Ishikawa (cell line): Measurements from ENCODE around the gene PRDM11.

ENCODE experiments used
- EGR1 ChIP-seq: IDR thresholded peaks from 2 replicates; pipeline ENCODE4 v1.6.1; 2012
- FOXM1 ChIP-seq: IDR thresholded peaks from 2 replicates; pipeline ENCODE4 v1.6.1; 2012; ENCODE audit warnings: low read depth, borderline replicate concordance
- MAX ChIP-seq: IDR thresholded peaks from 2 replicates; pipeline ENCODE4 v1.6.1; 2012
- NFIC ChIP-seq: IDR thresholded peaks from 2 replicates; pipeline ENCODE4 v1.6.1; 2012
- RAD21 ChIP-seq: IDR thresholded peaks from 2 replicates; pipeline ENCODE4 v1.6.1; 2012; ENCODE audit warnings: low read depth
- REST ChIP-seq: IDR thresholded peaks from 2 replicates; pipeline ENCODE4 v1.6.1; 2012; ENCODE audit warnings: low read depth, mild to moderate bottlenecking
- TAF1 ChIP-seq: IDR thresholded peaks from 2 replicates; pipeline ENCODE4 v1.6.1; 2012; ENCODE audit warnings: low read depth, mild to moderate bottlenecking
- TEAD4 ChIP-seq: IDR thresholded peaks from 2 replicates; pipeline ENCODE4 v1.6.1; 2012
- USF1 ChIP-seq: IDR thresholded peaks from 2 replicates; pipeline ENCODE4 v1.6.1; 2012
- YY1 ChIP-seq: IDR thresholded peaks from 2 replicates; pipeline ENCODE4 v1.6.1; 2012; ENCODE audit warnings: low read depth

- TF ChIP-seq RAD21: no peak
- no peak for TF ChIP-seq NFIC
- TF ChIP-seq MAX: no peak
- no peak for TF ChIP-seq FOXM1
- TF ChIP-seq TEAD4: no peak
- TF ChIP-seq REST: no peak
- no peak for TF ChIP-seq USF1
- TF ChIP-seq TAF1: no peak
- no peak for TF ChIP-seq EGR1
- TF ChIP-seq YY1: no peak
Observed at GRCh38 chr11:45178223-45178622, 31.8 kb downstream of the PRDM11 start.
